ENCODE measurements around the gene ENDOD1. TPM values are rescaled to one million over a fixed set of nuclear protein-coding genes. Genes with fewer than 3 reads are reported as not detected.
A peak's percentile ranks its signal among the peaks of the same experiment; 100 is the strongest.
"Not testable (repeated sequence)": the region's sequence is repeated elsewhere in the genome, so short reads cannot be mapped to it uniquely, and the experiment has no call there.

Gene ENDOD1
- polyA plus RNA-seq, 3 donors, result 4.5 to 10.9 (median 6.3) TPM

GRCh38 chr11:95134491-95134890, 44.8 kb downstream of the ENDOD1 start:
- WGBS, 3 donors, result 38 to 65% (median 61%) methylated on average over 5 of the region's 5 CpGs
- no peak overlapping the region for H3K27ac ChIP-seq (ENCODE audit: low read depth, low read length)

- 47 to 72% (median 69%) methylated on average over 4 to 6 of the region's 6 CpGs for WGBS, 3 donors
- no peak overlapping the region for H3K27ac ChIP-seq (ENCODE audit: low read depth, low read length)
Measured at GRCh38 chr11:95135155-95135554, 45.5 kb downstream of the ENDOD1 start.

- H3K27ac ChIP-seq (ENCODE audit: low read depth, low read length), result no peak overlapping the region
- 96 to 97% (median 97%) methylated on average over 2 of the region's 2 CpGs for WGBS, 3 donors
Measured at GRCh38 chr11:95135880-95136279, 46.2 kb downstream of the ENDOD1 start.

GRCh38 chr11:95136747-95137146, 47.1 kb downstream of the ENDOD1 start:
- WGBS, 3 donors, result 94 to 99% (median 95%) methylated on average over 4 of the region's 4 CpGs
- not testable (repeated sequence) for H3K27ac ChIP-seq (ENCODE audit: low read depth, low read length)

GRCh38 chr11:95137299-95137698, 47.7 kb downstream of the ENDOD1 start:
- H3K27ac ChIP-seq (ENCODE audit: low read depth, low read length), result no peak overlapping the region

- 17 to 28% (median 26%) methylated on average over 2 of the region's 2 CpGs for WGBS, 3 donors
- no peak overlapping the region for H3K27ac ChIP-seq (ENCODE audit: low read depth, low read length)
Measured at GRCh38 chr11:95138448-95138847, 48.8 kb downstream of the ENDOD1 start.

GRCh38 chr11:95140397-95141033, 50.9 kb downstream of the ENDOD1 start:
- WGBS, 3 donors, result 69 to 77% (median 73%) methylated on average over 4 of the region's 4 CpGs
- no peak overlapping the region for H3K27ac ChIP-seq (ENCODE audit: low read depth, low read length)

GRCh38 chr11:95142431-95142830, 52.8 kb downstream of the ENDOD1 start:
- WGBS, 3 donors, result 60 to 88% (median 80%) methylated on average over 2 of the region's 2 CpGs
- H3K27ac ChIP-seq (ENCODE audit: low read depth, low read length), result no peak overlapping the region

GRCh38 chr11:95143106-95143681, 53.5 kb downstream of the ENDOD1 start:
- 77 to 86% (median 86%) methylated on average over 6 of the region's 6 CpGs for WGBS, 3 donors
- no peak overlapping the region for H3K27ac ChIP-seq (ENCODE audit: low read depth, low read length)

GRCh38 chr11:95144313-95145235, 54.9 kb downstream of the ENDOD1 start:
- 71 to 82% (median 77%) methylated on average over 7 of the region's 7 CpGs for WGBS, 3 donors
- H3K27ac ChIP-seq (ENCODE audit: low read depth, low read length), result no peak overlapping the region

GRCh38 chr11:95145430-95146060, 55.9 kb downstream of the ENDOD1 start:
- 59 to 75% (median 74%) methylated on average over 4 of the region's 4 CpGs for WGBS, 3 donors
- H3K27ac ChIP-seq (ENCODE audit: low read depth, low read length), result no peak overlapping the region

- WGBS, 3 donors, result 15 to 57% (median 17%) methylated on average over 4 of the region's 4 CpGs
- no peak overlapping the region for H3K27ac ChIP-seq (ENCODE audit: low read depth, low read length)
Measured at GRCh38 chr11:95147364-95147905, 57.8 kb downstream of the ENDOD1 start.

GRCh38 chr11:95148406-95148805, 58.8 kb downstream of the ENDOD1 start:
- no peak overlapping the region for H3K27ac ChIP-seq (ENCODE audit: low read depth, low read length)

- 61 to 64% (median 64%) methylated on average over 2 of the region's 2 CpGs for WGBS, 3 donors
- H3K27ac ChIP-seq (ENCODE audit: low read depth, low read length), result no peak overlapping the region
Measured at GRCh38 chr11:95148938-95149337, 59.3 kb downstream of the ENDOD1 start.

- 41 to 51% (median 43%) methylated on average over 21 to 23 of the region's 23 CpGs for WGBS, 3 donors
Measured at GRCh38 chr11:95149651-95150364, 60.2 kb downstream of the ENDOD1 start.

GRCh38 chr11:95150956-95151684, 61.5 kb downstream of the ENDOD1 start:
- 1 to 4% (median 1%) methylated on average over 51 to 55 of the region's 55 CpGs for WGBS, 3 donors
- no peak overlapping the region for H3K27ac ChIP-seq (ENCODE audit: low read depth, low read length)

More at GRCh38 chr11:95149651-95150364, 60.2 kb downstream of the ENDOD1 start:
- H3K27ac ChIP-seq (ENCODE audit: low read depth, low read length), result peak overlapping the region; percentile 24
